CD4-positive, alpha-beta T cell treated with Interferon gamma for 1 hour (primary cell): ENCODE data around the gene SLC5A5.

Experiments
- DNase-seq: peaks from one replicate; pipeline ENCODE4 v3.0.0-alpha.2; 2020

SLC5A5 gene

DNA sequence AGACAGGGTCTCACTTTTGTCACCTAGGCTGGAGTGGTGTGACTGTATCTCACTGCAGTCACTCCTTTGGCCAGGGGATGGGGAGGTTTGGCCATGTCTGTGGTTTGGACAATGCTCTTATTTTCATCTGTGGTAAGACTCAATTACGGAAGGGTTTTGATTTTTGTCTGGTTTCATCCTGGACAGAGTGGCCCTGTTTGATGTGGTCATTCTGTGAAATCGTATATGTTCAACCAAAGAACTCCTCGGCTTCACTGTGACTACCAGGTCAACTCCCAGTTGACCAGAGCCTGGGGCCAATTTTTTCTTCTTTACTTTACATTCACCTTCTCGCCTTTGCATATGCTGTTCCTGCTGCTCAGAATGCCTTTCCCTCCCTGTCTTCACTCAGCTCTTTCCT lies 54.3 kb downstream of the SLC5A5 start:
- DNase-seq = no peak

DNA sequence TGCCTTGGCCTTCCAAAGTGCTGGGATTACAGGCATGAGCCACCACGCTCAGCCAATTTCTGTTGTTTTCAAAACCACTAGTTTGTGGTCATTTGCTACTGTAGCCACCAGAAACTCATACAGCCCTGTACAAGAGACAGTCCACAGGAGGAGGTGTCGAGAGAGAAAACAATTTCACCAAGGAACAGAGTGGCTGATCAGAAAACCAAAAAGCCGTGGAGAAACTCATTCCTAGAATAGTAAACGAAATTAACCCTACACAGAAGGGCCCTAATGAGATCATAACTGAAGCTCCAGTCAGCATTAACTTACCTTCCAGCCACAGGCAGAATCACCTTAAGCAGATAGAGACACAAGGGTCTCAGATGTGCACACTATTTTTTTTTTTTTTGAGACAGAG lies 57.3 kb downstream of the SLC5A5 start:
- no peak for DNase-seq

DNA sequence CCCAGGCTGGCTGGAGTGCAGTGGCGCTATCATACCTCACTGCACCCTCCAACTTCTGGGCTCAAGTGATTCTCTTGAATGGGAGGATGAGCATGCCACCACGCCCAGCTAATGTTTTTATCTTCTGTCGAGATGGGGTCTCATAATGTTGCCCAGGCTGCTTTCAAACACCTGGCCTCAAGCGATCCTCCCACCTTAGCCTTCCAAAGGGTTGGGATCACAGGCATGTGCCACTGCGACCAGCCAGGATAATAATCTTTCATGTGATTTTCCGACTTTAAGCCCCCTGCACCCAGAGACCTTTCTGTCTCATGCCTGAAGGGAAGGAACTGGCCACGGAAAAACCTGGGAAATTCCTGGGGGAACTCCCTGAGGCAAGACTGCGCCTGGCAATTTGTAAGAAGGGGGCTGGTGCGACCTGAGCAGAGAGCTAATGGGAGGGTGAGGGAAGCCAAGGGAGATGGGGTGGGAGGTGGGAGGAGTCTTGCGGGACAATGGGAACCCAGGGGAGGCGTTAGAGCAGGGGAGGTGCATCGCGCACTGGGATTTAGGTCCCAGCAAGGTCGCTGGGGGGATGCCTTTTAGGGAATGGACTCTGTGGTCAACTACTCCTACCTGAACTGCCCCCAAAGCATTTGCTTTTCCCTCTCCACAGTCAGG lies 59.9 kb downstream of the SLC5A5 start:
- no peak for DNase-seq

DNA sequence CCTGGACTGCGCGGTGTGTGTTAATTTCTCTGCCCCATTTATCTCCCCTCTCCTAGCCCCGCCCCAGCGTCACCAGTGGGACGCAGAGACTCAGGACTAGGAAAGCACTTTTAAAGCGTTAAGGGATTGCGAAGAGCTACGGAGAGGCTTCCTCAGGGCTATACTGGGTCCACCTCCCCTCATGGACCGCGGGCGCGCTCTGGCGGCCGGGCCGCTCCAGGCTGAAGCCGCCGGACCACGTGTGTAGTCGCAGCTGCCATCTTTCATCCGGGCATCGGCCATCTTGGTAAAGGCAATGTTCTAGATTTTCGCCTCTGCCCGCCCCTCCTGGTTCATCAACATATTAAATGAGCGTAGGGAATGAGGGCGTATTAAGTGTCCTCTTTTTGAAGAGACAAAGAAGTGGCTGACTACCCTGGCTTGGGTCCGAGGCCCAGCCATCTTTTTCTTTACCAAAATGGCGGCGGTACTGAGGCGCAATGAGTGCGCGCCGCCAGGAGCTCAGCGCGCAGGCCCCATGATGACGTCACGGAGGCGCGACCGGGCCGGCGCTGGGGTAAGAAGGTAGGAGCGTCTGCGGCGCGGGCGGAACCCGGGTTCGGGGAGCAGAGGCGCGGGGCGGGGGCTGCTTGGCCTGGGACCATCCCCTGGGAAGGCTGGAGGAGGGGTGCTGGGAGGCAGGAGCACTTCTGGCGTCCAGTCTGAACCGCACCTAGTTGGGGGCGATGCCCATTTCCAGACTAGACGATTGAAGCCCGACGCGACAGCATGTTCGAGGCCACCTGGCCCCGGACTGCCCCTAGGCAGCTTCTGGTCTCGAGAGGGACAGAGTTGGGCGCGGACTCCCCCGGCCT lies 61.0 kb downstream of the SLC5A5 start, which contains the start of gene CCDC124:
Gene CCDC124, plus strand, starts transcription at position 531 of the 854 bp plus-strand sequence. CDS start 3,406 bp downstream, outside the sequence.
- DNase-seq = peak; percentile 93

DNA sequence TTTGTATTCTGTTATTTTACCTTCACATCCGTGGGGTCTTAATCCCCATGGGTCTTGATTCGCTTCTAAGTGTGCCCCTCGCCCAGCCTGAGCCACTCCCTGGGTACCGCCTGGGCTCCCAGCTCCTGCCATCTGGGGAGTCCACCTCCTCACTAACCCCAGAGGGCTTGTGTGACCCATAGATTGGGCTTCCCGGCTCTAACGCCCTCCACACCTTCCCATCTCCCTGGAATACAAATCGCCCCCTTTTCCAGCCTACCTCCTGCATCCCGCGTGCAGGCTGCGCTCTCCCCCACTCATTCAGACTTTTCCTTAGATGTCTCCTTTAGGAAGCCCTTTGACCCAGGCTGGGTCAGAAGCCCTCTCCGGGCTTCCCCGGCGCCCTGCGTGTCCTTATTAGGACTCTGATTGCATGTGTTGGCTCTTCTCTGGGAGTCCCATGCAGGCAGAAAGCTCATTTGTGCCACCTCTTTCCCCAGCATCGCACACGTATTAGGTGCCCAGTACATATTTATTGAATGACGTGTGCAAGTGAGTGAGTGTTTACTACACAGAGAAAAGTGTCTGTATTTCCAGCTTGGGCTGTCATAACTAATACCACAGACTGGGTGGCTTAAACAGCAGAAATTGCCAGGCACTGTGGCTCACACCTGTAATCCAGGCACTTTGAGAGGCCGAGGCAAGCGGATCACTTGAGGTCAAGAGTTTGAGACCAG lies 61.8 kb downstream of the SLC5A5 start:
- DNase-seq = no peak

DNA sequence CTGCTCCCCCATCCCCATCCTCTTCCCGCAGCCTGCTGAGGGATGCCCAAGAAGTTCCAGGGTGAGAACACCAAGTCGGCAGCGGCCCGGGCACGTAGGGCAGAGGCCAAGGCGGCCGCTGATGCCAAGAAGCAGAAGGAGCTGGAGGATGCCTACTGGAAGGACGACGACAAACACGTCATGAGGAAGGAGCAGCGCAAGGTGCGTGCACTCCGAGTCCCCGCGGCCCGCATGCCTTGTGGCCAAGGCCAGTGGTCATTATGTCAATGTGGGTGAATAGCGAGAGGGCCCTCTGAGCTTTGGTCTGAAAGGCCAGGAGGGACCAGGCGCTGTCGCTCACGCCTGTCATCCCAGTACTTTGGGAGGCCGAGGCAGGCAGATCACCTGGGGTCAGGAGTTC lies 64.6 kb downstream of the SLC5A5 start:
- DNase-seq = no peak

DNA sequence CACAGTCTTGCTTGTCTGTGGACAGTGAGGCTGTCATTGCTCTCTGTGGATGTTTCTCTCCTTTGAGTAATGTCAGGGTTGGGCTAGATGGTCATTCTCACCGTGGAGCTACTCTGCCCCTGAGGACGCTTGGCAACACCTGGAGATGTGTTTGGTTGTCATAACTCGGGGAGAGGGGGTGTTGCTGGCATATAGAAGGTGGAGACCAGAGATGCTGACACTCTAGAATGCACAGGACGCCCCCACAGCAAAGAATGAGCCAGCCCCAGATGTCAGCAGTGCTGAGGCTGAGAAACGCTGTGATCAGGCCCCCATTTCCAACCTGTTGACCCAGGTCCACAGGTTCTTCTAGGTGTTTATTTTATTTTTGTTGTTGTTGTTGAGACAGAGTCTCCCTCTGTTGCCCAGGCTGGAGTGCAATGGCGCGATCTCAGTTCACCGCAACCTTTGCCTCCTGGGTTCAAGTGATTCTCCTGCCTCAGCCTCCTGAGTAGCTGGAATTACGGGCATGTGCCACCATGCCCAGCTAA lies 65.7 kb downstream of the SLC5A5 start:
- DNase-seq = no peak

DNA sequence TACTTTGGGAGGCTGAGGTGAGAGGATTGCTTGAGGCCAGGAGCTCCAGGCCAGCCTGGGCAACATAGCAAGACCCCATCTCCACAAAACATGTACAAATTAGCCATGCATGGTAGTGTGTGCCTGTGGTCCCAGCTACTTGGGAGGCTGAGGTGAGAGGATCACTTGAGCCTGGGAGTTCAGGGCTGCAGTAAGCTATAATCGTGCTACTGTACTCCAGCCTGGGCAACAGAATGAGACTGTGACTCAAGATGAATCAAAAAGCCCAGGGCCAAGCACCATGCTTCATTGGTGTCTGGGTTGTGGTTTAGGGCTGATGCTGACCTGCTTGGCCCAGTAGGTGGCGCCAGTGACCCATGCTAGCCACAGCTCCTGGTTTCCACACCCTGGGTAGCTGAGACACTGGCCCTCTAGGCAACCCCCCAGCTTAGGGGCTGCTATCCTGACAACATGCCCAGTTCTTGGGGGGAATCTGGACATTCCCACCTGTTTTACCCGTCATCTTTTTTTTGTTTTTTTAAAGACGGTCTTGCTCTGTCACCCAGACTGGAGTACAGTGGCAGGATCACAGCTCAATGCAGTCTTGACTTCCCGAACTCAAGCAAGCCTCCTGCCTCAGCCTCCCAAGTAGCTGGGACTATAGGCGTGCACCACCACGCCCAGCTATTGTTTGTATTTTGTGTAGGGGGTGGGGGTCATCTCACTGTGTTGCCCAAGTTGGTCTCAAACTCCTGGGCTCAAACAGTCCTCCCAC lies 66.5 kb downstream of the SLC5A5 start:
- DNase-seq = peak; percentile 80

DNA sequence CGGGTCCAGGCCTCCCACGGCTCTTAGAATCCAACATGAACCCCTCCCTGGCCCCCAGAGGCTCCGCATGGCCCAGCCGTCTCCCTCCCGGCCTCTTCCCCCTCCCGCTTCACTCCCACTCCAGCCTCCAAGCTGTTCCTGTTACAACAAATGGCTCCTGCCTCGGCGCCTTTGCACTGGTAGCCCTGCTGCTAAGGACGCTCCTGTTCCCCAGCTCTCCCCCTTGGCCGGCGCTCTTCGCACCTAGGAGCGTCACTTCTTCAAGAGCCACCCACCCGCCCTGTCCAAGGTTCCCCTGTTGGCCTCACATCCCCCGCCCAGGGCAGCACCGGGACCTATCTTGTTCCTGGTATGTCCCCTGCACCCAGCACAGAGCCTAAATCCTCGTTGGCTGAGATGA lies 70.4 kb downstream of the SLC5A5 start:
- DNase-seq = no peak

DNA sequence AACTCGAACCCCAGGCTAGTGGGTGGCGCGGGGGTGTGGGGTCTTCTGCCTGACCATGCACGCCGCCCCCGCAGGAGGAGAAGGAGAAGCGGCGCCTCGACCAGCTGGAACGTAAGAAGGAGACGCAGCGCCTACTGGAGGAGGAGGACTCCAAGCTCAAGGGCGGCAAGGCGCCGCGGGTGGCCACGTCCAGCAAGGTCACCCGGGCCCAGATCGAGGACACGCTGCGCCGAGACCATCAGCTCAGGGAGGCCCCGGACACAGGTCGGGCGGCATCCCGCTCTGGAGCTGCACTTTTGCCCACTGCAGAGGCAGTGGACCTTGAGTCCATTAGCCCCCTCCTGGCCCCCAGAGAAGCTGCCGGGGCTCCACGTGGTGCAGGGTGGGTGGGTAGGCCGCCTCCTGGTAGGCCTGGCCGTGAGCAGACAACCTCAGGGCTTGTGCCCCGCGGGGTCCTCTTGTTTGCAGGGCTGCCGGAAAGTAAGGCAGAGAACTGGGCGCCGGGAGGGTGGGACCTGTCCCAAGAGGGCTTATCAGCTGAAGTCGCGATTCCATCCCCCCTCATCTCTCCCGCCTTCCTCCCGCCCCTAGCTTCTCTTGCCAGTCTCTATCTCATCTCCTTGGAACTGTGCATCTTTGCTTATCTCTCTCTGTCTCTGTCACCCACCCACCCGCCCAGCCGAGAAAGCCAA lies 71.0 kb downstream of the SLC5A5 start:
- no peak for DNase-seq

DNA sequence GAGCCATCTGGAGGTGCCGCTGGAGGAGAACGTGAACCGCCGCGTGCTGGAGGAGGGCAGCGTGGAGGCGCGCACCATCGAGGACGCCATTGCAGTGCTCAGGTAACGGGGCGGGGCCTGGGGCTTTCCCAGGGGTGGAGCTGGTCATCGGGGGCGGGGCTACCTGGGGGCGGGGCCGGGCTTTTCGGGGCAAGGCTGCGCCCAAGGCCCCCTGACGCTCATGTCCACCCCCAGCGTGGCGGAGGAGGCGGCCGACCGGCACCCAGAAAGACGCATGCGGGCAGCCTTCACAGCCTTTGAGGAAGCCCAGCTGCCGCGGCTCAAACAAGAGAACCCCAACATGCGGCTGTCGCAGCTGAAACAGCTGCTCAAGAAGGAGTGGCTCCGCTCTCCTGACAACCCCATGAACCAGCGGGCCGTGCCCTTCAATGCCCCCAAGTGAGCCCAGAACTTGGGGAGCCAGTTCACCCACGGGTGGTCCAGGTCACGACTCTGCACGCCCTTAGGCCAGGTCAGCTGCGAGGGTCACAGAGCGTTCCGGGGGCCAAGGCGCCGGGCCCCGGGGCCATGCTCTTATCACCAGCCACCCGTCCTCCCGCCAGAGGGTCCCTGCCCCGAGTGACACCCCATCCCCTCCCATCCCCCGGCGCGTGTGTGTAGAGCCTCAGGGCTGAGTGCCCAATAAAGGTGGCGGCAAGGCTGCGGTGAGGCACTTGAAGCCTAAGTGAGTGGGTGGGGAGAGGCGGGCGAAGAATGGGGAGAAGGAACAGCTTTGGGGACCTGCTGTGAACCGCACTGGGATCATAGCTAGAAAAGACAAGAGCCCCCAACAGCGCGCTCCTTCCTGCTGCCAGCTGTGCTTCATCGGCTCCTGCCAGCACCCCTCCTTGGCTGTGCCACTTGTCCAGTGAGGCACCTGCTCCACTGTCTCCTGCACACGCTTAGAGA lies 71.8 kb downstream of the SLC5A5 start:
- DNase-seq = no peak

DNA sequence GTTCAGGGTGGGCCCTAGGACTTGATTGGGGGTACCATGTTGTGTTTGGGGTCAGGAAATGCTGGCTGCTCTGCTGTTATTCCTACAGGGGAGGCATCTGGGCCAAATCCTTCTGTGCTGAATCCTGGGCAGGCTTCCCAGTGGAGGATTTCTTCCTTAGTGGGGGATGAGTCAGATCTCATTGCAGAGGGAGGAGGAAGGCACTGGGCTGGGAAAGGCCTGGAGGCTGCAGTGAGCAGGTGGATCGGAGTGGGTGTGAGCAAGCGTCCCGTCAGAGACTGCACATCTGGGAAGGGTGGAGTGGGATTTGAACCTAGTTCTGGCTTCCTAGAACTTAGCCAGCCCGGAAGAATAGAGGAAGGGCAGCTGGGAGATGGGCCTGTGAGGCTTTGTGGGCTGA lies 72.6 kb downstream of the SLC5A5 start:
- DNase-seq = no peak
